ENCODE data around the gene CACNA1H.

- TF ChIP-seq CTCF (IDR thresholded peaks at IDR 0.05; ENCODE audit: extremely low read depth in 1 of 2, insufficient read depth in 1 of 2, low read depth in 1 of 2, low read length in 2 of 2) (no peak), POLR2AphosphoS5 (IDR thresholded peaks at IDR 0.05; ENCODE audit: insufficient read depth, low read depth, low read length) (no peak), POLR2A (IDR thresholded peaks at IDR 0.05; ENCODE audit: low read depth, low read length) (no peak)
Measured at GRCh38 chr16:1176280-1176897, 23.5 kb downstream of the CACNA1H start.

All from endothelial cell of umbilical vein (primary cell).